ENCODE data around the gene TMEM182. TPM values are rescaled to one million over a fixed set of nuclear protein-coding genes. Genes with fewer than 3 reads are reported as not detected.

TMEM182 gene
- total and polyA plus RNA-seq, 9 of the 15 experiments (the other 6 are each of a cell fraction or from before 2014, with no cell fraction given), result 5.2 to 11.4 (median 7.5) TPM

GRCh38 chr2:102801098-102801718 is 39.4 kb downstream of the TMEM182 start (continued):
- TF ChIP-seq ATF7 (IDR thresholded peaks at IDR 0.05) (peak; percentile 40; the same call in 1 of the 2 replicates), NR2C1 (IDR thresholded peaks at IDR 0.05) (no peak), NR2C1 (tag; IDR thresholded peaks at IDR 0.05) (peak; percentile 11; the same call in 1 of the 2 replicates), ZEB2 (IDR thresholded peaks at IDR 0.05) (0 out of 2 replicates have a peak, but pooled peaks have one; percentile 47), ARID1B (IDR thresholded peaks at IDR 0.05) (peak; percentile 55), MCM5 (IDR thresholded peaks at IDR 0.05; ENCODE audit: low read depth) (no peak), CBX5 (IDR thresholded peaks at IDR 0.05; ENCODE audit: borderline replicate concordance, low read depth) (peak; percentile 97), CHCHD3 (CRISPR knock-in tag; IDR thresholded peaks at IDR 0.05) (no peak), ETV1 (tag; conservative IDR thresholded peaks at IDR 0.05; ENCODE audit: low read depth) (peak; percentile 39), NUFIP1 (IDR thresholded peaks at IDR 0.05; ENCODE audit: partially characterized antibody) (no peak), NBN (IDR thresholded peaks at IDR 0.05; ENCODE audit: low read depth) (0 out of 2 replicates have a peak, but pooled peaks have one; percentile 50), BRF1 (IDR thresholded peaks at IDR 0.05; ENCODE audit: borderline replicate concordance, extremely low read depth, insufficient read length) (no peak), E2F6 (IDR thresholded peaks at IDR 0.05; ENCODE audit: borderline replicate concordance in 1 of 2, extremely low read depth in 1 of 2, insufficient read depth in 1 of 2, insufficient read length in 1 of 2, low read depth in 1 of 2, low read length in 1 of 2, poor library complexity in 1 of 2, severe bottlenecking in 1 of 2) (no peak), CBFA2T2 (conservative IDR thresholded peaks at IDR 0.05) (peak; percentile 62), ZBTB5 (IDR thresholded peaks at IDR 0.05) (no peak), SMAD2 (IDR thresholded peaks at IDR 0.05; ENCODE audit: low read depth, low read length) (no peak), PHTF2 (CRISPR knock-in tag; IDR thresholded peaks at IDR 0.05) (no peak), NRF1 (conservative IDR thresholded peaks at IDR 0.05 in 1 of 2, IDR thresholded peaks at IDR 0.05 in 1 of 2) (0 out of 4 replicates have a peak, but pooled peaks of 1 of the 2 experiments have one; percentile 14), ZFPM2 (CRISPR knock-in tag; IDR thresholded peaks at IDR 0.05) (no peak)
- TF ChIP-seq, protein P1, sequence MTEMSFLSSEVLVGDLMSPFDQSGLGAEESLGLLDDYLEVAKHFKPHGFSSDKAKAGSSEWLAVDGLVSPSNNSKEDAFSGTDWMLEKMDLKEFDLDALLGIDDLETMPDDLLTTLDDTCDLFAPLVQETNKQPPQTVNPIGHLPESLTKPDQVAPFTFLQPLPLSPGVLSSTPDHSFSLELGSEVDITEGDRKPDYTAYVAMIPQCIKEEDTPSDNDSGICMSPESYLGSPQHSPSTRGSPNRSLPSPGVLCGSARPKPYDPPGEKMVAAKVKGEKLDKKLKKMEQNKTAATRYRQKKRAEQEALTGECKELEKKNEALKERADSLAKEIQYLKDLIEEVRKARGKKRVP (CRISPR knock-in tag; IDR thresholded peaks at IDR 0.05), result no peak
- TF ChIP-seq, protein P2, sequence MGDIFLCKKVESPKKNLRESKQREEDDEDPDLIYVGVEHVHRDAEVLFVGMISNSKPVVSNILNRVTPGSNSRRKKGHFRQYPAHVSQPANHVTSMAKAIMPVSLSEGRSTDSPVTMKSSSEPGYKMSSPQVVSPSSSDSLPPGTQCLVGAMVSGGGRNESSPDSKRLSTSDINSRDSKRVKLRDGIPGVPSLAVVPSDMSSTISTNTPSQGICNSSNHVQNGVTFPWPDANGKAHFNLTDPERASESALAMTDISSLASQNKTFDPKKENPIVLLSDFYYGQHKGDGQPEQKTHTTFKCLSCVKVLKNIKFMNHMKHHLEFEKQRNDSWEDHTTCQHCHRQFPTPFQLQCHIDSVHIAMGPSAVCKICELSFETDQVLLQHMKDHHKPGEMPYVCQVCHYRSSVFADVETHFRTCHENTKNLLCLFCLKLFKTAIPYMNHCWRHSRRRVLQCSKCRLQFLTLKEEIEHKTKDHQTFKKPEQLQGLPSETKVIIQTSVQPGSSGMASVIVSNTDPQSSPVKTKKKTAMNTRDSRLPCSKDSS (IDR thresholded peaks at IDR 0.05; ENCODE audit: low read depth, partially characterized antibody), result peak; percentile 86
- TF ChIP-seq, protein P3, sequence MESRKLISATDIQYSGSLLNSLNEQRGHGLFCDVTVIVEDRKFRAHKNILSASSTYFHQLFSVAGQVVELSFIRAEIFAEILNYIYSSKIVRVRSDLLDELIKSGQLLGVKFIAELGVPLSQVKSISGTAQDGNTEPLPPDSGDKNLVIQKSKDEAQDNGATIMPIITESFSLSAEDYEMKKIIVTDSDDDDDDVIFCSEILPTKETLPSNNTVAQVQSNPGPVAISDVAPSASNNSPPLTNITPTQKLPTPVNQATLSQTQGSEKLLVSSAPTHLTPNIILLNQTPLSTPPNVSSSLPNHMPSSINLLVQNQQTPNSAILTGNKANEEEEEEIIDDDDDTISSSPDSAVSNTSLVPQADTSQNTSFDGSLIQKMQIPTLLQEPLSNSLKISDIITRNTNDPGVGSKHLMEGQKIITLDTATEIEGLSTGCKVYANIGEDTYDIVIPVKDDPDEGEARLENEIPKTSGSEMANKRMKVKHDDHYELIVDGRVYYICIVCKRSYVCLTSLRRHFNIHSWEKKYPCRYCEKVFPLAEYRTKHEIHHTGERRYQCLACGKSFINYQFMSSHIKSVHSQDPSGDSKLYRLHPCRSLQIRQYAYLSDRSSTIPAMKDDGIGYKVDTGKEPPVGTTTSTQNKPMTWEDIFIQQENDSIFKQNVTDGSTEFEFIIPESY (CRISPR knock-in tag; IDR thresholded peaks at IDR 0.05), result peak; percentile 63

Data from K562 (cell line).